GM12865 (cell line): ENCODE measurements around the gene OSM.

Experiments
- DNase-seq: peaks from one replicate; pipeline ENCODE4 v3.0.0; 2010; ENCODE audit warnings: low read depth
- H3K4me3 ChIP-seq: 2 replicates; pipeline ENCODE4 v1.5.1; 2011; ENCODE audit warnings: mild to moderate bottlenecking, low read depth, low read length, control low read depth
- CTCF ChIP-seq: IDR thresholded peaks from 2 replicates; pipeline ENCODE4 v1.5.1; 2011; ENCODE audit warnings: low read length, control low read depth, low read depth, inconsistent platforms; ENCODE audit not compliant: insufficient read depth; ENCODE audit errors: missing control alignments

OSM gene

GRCh38 chr22:30297276-30297990 lies 30.8 kb upstream of the OSM start:
- no peak for DNase-seq
- no peak for TF ChIP-seq CTCF
- no peak overlapping the region for H3K4me3 ChIP-seq

GRCh38 chr22:30296833-30297232 lies 30.2 kb upstream of the OSM start:
- no peak for DNase-seq
- no peak overlapping the region for H3K4me3 ChIP-seq
- no peak for TF ChIP-seq CTCF

GRCh38 chr22:30296324-30296723 lies 29.7 kb upstream of the OSM start:
- H3K4me3 ChIP-seq, result no peak overlapping the region
- no peak for DNase-seq
- no peak for TF ChIP-seq CTCF

- no peak for TF ChIP-seq CTCF
- no peak overlapping the region for H3K4me3 ChIP-seq
- DNase-seq, result no peak
These were observed 28.9 kb upstream of the OSM start for GRCh38 chr22:30295576-30295975.

GRCh38 chr22:30294830-30295229 lies 28.2 kb upstream of the OSM start:
- TF ChIP-seq CTCF, result no peak
- no peak for DNase-seq
- H3K4me3 ChIP-seq, result no peak overlapping the region

GRCh38 chr22:30294066-30294465 lies 27.4 kb upstream of the OSM start:
- no peak overlapping the region for H3K4me3 ChIP-seq
- TF ChIP-seq CTCF, result no peak
- no peak for DNase-seq

GRCh38 chr22:30293026-30293425 lies 26.4 kb upstream of the OSM start:
- no peak for DNase-seq
- H3K4me3 ChIP-seq, result no peak overlapping the region
- TF ChIP-seq CTCF, result no peak
